CD4-positive, alpha-beta memory T cell (primary cell): ENCODE measurements around the gene COL17A1. TPM values are rescaled to one million over a fixed set of nuclear protein-coding genes. Genes with fewer than 3 reads are reported as not detected.

Experiments
- CTCF ChIA-PET: fragments of 350-600 bp; sonication (Branson Sonifier 250); formaldehyde crosslinking; loops from one replicate; lab custom pipeline; 2021; ENCODE audit warnings: inconsistent platforms; ENCODE audit not compliant: partially characterized antibody; lab: Charles Lee
- POLR2A ChIA-PET: fragments of 350-600 bp; sonication (Branson Sonifier 250); formaldehyde crosslinking; loops from one replicate; lab custom pipeline; 2021; ENCODE audit not compliant: partially characterized antibody; lab: Charles Lee
- DNase-seq, 5 donors: peaks; one replicate each; pipeline versions ENCODE4 v3.0.0 to v3.0.0-alpha.2; 2020 to 2022; ENCODE audit warnings: mixed read lengths in 1 of 5
- H3K27ac ChIP-seq: one replicate; pipeline ENCODE4 v1.7.0; 2013; ENCODE audit warnings: low read depth, low read length
- H3K27me3 ChIP-seq: 2 replicates; pipeline ENCODE4 v1.7.0; 2013; ENCODE audit warnings: mild to moderate bottlenecking, low read length, moderate library complexity; ENCODE audit not compliant: insufficient read depth
- H3K36me3 ChIP-seq: 2 replicates; pipeline ENCODE4 v1.7.0; 2013; ENCODE audit warnings: mild to moderate bottlenecking, low read length, moderate library complexity; ENCODE audit not compliant: insufficient read depth
- H3K4me1 ChIP-seq: 2 replicates; pipeline ENCODE4 v1.7.0; 2013; ENCODE audit warnings: mild to moderate bottlenecking, low read length, moderate library complexity; ENCODE audit not compliant: insufficient read depth
- H3K4me3 ChIP-seq, 2 donors: one replicate each; pipeline ENCODE4 v1.7.0; 2013; ENCODE audit warnings: low read length in 2 of 2, mild to moderate bottlenecking in 1 of 2
- H3K9me3 ChIP-seq, 2 donors: one replicate each; pipeline ENCODE4 v1.7.0; 2013; ENCODE audit warnings: low read length in 2 of 2, control low read depth in 1 of 2; ENCODE audit not compliant: control insufficient read depth in 1 of 2
- H3K27ac Mint-ChIP-seq, 7 donors: one replicate each; pipeline ENCODE4 v1.8.0; 2020 to 2021; ENCODE audit warnings: mixed read lengths in 7 of 7, mild to moderate bottlenecking in 6 of 7, inconsistent platforms in 3 of 7, moderate library complexity in 3 of 7
- H3K27me3 Mint-ChIP-seq, 2 donors: one replicate each; pipeline ENCODE4 v1.8.0; 2020 to 2021; ENCODE audit warnings: mixed read lengths in 2 of 2
- H3K36me3 Mint-ChIP-seq, 2 donors: one replicate each; pipeline ENCODE4 v1.8.0; 2020 to 2021; ENCODE audit warnings: mixed read lengths in 2 of 2, inconsistent platforms in 1 of 2, mild to moderate bottlenecking in 1 of 2
- H3K4me1 Mint-ChIP-seq, 4 donors: one replicate each; pipeline ENCODE4 v1.8.0; 2020 to 2021; ENCODE audit warnings: mixed read lengths in 4 of 4, mild to moderate bottlenecking in 1 of 4
- H3K4me3 Mint-ChIP-seq, 8 donors: one replicate each; pipeline ENCODE4 v1.8.0; 2020 to 2021; ENCODE audit warnings: mixed read lengths in 8 of 8, mild to moderate bottlenecking in 7 of 8, moderate library complexity in 6 of 8, inconsistent platforms in 3 of 8
- H3K9me3 Mint-ChIP-seq, 8 donors: one replicate each; pipeline ENCODE4 v1.8.0; 2020 to 2021; ENCODE audit warnings: mixed read lengths in 8 of 8, mild to moderate bottlenecking in 5 of 8, inconsistent platforms in 3 of 8, moderate library complexity in 1 of 8
- intact Hi-C: fragments of 100-400 bp; cut with micrococcal nuclease; formaldehyde crosslinking; loops from one replicate; pipeline ENCODE4 v1.15.1; 2023
- polyA plus RNA-seq, 2 donors: library from polyadenylated mRNA; unstranded; fragments of 300-500 nt; fragmentation: Illumina TruSeq; gene quantifications; one replicate each; pipeline ENCODE4 v1.2.3, GENCODE V29; 2021
- total RNA-seq, 2 experiments: library from RNA; stranded (reverse); gene quantifications; one replicate each; pipeline ENCODE4 v1.2.3, GENCODE V29; 2021

The COL17A1 gene
- total and polyA plus RNA-seq, 4 experiments from 2014 or later, result not detected

DNA sequence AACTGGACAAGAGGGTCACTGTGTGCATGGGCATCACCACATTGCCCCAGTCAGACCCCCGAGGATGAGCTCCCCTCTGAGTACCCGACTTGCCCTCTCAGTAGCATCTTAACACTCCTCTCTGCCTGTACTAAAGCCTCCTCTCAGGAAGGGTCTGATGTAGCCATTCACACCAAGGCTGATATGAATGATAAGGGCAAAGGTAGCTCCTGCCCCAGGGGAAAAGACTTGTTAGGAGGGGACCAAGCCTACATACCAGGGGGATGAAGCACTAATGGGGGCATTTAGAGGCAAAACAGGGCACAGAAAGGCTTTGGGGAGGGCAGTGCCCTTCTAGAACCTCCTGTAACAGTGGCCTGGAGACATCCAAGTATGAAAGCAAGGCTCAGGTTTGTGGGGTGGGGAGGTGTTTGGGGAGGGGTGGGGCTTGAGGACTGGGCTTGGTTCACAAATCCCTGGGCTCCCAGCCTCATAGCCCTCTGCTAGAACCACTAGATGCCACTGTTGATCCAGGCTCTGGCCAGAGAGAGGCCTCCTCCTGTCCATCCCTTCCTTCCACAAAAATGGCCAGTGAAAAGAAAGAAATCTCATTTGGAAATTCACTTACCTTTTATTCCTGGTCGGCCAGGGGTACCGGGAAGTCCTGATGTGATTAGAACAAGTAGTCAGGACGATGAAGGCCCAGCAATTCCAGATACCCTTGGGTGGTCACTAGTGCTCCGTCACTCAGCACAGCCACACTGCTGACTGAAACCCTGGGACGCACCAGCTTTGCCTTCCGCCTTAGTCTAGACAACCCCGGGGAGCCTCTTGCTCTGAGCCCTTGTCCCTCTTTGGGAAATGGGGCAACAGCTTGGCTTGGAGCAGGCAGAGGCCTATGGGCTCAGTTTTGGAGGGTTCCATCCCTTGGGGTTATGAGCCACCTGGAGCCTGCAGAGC lies 40.3 kb downstream of the COL17A1 start:
- Mint-ChIP-seq H3K4me1 (no peaks in the 10 kb centered on the region), H3K27me3 (no peaks in the 10 kb centered on the region), H3K36me3 (no peaks in the 10 kb centered on the region), H3K27ac (no peak overlapping the region), H3K4me3 (no peak overlapping the region), H3K9me3 (peaks cover 0 to 2% (median 0%) of the 10 kb centered on the region in 8 donors)
- intact Hi-C loops, result no loop called here
- ChIA-PET POLR2A (no interaction called here), CTCF (no interaction called here)
- H3K9me3 ChIP-seq, result no peaks in the 10 kb centered on the region
- no peaks in the 10 kb centered on the region for H3K27me3 ChIP-seq
- H3K36me3 ChIP-seq, result no peaks in the 10 kb centered on the region
- no peak overlapping the region for H3K4me3 ChIP-seq
- no peak for DNase-seq
- no peak overlapping the region for H3K27ac ChIP-seq
- no peaks in the 10 kb centered on the region for H3K4me1 ChIP-seq

DNA sequence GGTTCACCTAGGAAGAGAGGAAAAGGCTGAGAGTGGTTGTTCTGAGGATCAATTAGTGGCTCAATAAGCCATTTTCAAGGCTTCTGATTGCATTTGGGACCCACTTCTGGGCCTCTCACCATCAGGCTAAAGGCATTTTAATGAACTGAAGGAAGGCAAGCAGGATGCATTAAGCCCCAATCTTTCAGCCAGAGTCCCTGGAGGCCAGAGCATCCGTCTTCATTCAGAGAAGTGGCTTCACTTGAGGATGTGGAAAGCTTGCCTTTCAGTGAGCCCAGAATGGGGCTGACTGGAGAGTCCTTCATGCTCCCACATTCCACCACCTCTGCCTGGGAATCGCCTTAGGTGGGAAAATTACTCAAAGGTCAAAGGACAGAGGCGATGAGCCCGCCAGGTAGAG lies 41.8 kb downstream of the COL17A1 start:
- DNase-seq, result no peak
- Histone ChIP-seq H3K9me3 (no peaks in the 10 kb centered on the region), H3K36me3 (no peaks in the 10 kb centered on the region), H3K4me1 (no peaks in the 10 kb centered on the region), H3K27me3 (no peaks in the 10 kb centered on the region), H3K4me3 (no peak overlapping the region), H3K27ac (no peak overlapping the region)
- ChIA-PET POLR2A (no interaction called here), CTCF (no interaction called here)
- H3K36me3 Mint-ChIP-seq, result no peaks in the 10 kb centered on the region
- intact Hi-C loops, result no loop called here
- no peaks in the 10 kb centered on the region for H3K27me3 Mint-ChIP-seq
- H3K4me1 Mint-ChIP-seq, result no peaks in the 10 kb centered on the region
- H3K9me3 Mint-ChIP-seq, result peaks cover 0 to 3% (median 0%) of the 10 kb centered on the region in 8 donors
- H3K4me3 Mint-ChIP-seq, result no peak overlapping the region
- H3K27ac Mint-ChIP-seq, result no peak overlapping the region

DNA sequence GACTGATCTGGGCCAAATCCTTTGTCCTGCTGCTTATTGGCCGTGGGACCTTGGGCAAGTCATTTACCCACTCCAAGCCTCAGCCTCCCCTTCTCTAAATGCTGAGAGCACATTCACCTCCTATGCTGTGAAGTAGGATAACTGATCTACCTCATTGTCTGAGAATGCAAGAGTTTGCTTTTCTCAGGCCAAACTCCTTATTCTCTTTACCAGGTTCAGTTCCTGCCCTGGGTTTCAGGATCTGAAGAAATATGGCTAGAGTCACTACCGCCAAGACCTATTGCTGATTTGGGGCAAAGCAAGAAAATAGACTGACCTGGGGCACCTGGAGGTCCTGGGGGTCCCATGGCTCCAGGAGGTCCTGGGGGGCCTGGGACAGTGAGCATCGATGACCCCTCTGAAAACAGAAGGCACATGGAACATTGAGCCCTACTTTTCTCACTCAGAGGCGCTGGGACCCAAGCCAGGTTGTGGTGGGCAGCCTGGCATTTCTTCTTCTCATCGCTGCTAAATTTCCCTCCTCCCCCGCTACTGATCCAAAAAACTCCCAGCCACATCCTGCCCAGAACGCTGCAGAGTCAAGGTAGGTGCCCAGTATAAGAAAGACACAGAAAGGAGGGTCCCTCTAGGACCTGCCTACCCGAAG lies 42.4 kb downstream of the COL17A1 start:
- CTCF ChIA-PET, result no interaction called here
- no peaks in the 10 kb centered on the region for H3K36me3 Mint-ChIP-seq

DNA sequence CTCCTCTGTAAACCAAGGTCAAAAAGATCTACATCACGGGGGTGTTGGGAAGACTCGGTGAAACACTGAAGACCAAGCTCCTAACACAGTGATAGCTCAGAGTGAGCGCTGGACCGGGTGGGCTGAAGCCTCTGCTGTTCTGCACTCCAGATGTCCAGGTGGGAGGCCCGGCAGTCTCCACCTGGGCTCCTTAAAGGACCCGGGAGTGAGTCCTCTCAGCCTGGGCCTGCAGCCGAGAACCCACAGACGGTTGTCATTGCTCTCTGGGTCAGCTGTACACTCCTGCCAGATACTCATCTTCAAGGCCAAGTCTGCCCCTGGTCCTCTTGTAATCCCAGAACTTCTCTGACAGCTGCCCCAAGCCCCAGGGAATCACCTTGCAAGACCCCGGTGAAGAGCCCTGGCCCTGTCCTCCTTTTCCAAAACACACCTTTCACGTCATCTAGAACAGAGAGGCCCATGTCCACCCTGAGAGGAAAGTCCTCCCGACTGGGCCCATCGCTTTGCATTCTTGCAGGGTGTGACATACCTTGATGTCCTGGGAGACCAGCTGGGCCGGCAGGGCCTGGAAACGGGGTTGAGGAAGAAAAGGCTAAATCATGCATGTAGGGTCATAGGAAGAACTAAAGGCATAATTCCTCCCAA lies 43.7 kb downstream of the COL17A1 start:
- Histone ChIP-seq H3K4me1 (no peaks in the 10 kb centered on the region), H3K27ac (no peak overlapping the region), H3K27me3 (no peaks in the 10 kb centered on the region), H3K9me3 (no peaks in the 10 kb centered on the region), H3K4me3 (no peak overlapping the region), H3K36me3 (no peaks in the 10 kb centered on the region)
- DNase-seq, result no peak
- H3K9me3 Mint-ChIP-seq, result peaks cover 0 to 3% (median 0%) of the 10 kb centered on the region in 8 donors
- intact Hi-C loops, result no loop called here
- ChIA-PET POLR2A (no interaction called here), CTCF (no interaction called here)
- H3K27me3 Mint-ChIP-seq, result no peaks in the 10 kb centered on the region
- H3K36me3 Mint-ChIP-seq, result no peaks in the 10 kb centered on the region
- no peak overlapping the region for H3K4me3 Mint-ChIP-seq
- H3K27ac Mint-ChIP-seq, result no peak overlapping the region
- no peaks in the 10 kb centered on the region for H3K4me1 Mint-ChIP-seq

More for the DNA sequence above, 42.4 kb downstream of the COL17A1 start:
- DNase-seq, result no peak
- Mint-ChIP-seq H3K27me3 (no peaks in the 10 kb centered on the region), H3K4me1 (no peaks in the 10 kb centered on the region), H3K9me3 (peaks cover 0 to 3% (median 0%) of the 10 kb centered on the region in 8 donors), H3K27ac (no peak overlapping the region), H3K4me3 (no peak overlapping the region)
- no peaks in the 10 kb centered on the region for H3K9me3 ChIP-seq
- no peaks in the 10 kb centered on the region for H3K27me3 ChIP-seq
- H3K4me3 ChIP-seq, result no peak overlapping the region
- POLR2A ChIA-PET, result no interaction called here
- no peak overlapping the region for H3K27ac ChIP-seq
- H3K4me1 ChIP-seq, result no peaks in the 10 kb centered on the region
- intact Hi-C loops, result no loop called here
- H3K36me3 ChIP-seq, result no peaks in the 10 kb centered on the region

DNA sequence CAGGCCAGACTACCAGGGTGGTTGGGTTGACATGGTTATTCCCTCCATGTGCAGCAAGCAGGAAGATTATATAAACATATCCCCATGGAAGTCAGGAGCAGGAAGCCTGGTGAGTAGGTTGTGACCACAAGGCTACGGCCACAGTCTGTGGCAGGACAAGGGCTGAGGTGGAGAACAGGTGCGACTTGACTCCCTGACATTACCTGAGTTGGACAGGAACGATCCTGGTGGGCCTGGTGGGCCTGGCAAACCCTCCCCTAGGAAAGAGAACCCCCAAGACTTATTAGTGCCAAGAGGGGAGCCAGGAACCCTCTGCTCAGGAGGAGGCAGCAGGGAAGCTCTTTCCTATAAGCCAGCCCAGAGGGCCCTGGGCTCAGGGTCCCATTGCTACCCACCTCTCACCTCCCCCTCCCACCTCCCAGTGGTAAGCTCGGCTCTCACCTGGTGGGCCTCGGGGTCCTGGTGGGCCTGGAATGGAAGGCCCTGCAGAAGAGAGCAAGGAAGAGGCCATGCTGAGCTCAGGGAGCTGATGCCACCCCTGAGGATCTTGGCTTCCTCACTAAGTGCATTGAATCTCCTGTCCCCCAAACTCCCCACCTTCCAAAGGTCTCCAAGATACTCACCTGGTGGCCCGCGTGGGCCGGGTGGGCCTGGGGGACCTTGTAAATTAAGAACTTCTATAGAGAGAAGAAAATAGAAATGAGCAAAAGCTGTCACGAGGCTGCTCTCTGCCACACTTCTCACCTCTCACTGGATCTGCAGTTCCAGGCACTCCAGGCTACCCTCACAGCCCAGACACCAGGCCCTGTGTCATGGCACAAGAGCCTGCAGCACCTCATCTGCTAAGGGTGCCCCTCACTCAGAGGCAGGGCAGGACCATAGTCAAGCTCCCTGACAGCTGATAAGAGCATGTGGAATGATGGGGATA lies 44.6 kb downstream of the COL17A1 start:
- Mint-ChIP-seq H3K9me3 (peaks cover 0 to 1% (median 0%) of the 10 kb centered on the region in 8 donors), H3K4me1 (no peaks in the 10 kb centered on the region), H3K27ac (peak overlapping the region in 1 of 7 donors; percentile 42), H3K36me3 (no peaks in the 10 kb centered on the region), H3K27me3 (no peaks in the 10 kb centered on the region), H3K4me3 (no peak overlapping the region)
- Histone ChIP-seq H3K9me3 (no peaks in the 10 kb centered on the region), H3K36me3 (no peaks in the 10 kb centered on the region), H3K4me3 (no peak overlapping the region), H3K27me3 (no peaks in the 10 kb centered on the region), H3K4me1 (no peaks in the 10 kb centered on the region), H3K27ac (no peak overlapping the region)
- no peak for DNase-seq
- CTCF ChIA-PET, result no interaction called here
- intact Hi-C loops, result no loop called here
- POLR2A ChIA-PET, result no interaction called here

DNA sequence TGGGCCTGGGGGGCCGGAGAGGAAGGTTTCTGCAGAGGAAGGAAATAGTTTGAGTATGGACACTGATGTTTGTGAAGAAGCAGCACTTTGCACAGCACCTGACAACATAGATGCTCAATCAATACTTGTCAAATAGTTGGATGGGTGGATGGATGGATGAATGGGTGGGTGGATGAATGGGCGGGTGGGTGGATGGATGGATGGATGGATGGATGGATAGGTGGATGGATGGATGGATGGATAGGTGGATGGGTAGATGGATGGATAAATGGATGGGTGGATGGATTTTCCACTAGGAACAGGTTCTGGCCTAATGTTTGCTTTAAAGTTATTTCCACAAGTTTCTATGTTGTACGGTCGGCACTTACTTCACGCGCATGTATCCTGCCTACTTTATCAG lies 45.3 kb downstream of the COL17A1 start:
- Histone ChIP-seq H3K4me3 (no peak overlapping the region), H3K27ac (no peak overlapping the region), H3K4me1 (no peaks in the 10 kb centered on the region), H3K9me3 (no peaks in the 10 kb centered on the region), H3K27me3 (no peaks in the 10 kb centered on the region), H3K36me3 (no peaks in the 10 kb centered on the region)
- Mint-ChIP-seq H3K27me3 (no peaks in the 10 kb centered on the region), H3K9me3 (peaks cover 0 to 1% (median 0%) of the 10 kb centered on the region in 8 donors), H3K4me3 (no peak overlapping the region), H3K27ac (peak overlapping the region in 1 of 7 donors; percentile 42), H3K4me1 (peaks cover 0 to 1% (median 0%) of the 10 kb centered on the region in 4 donors), H3K36me3 (no peaks in the 10 kb centered on the region)
- ChIA-PET POLR2A (interaction anchor here (1.0 kb wide), 1 partner anchor 9 kb away, joined by 3 read pairs; no protein-coding TSS in a partner anchor), CTCF (no interaction called here)
- no peak for DNase-seq
- intact Hi-C loops, result no loop called here
